Neural progenitor cell (in vitro differentiated cells): ENCODE results near the gene PTPRU. TPM values are rescaled to one million over a fixed set of nuclear protein-coding genes. Genes with fewer than 3 reads are reported as not detected.

Experiments
- DNase-seq: peaks from one replicate; pipeline ENCODE4 v3.0.0-alpha.2; 2016; ENCODE audit warnings: low spot score
- H2AFZ ChIP-seq: fragments of 200-600 bp; sonication (generic); replicated peaks from 2 replicates; pipeline ENCODE4 v1.6.1; 2016; ENCODE audit warnings: antibody characterized with exemption
- H3F3A ChIP-seq: fragments of 200-600 bp; sonication (generic); 2 replicates; pipeline ENCODE4 v1.6.1; 2016; ENCODE audit warnings: antibody characterized with exemption, low read depth
- H3K27ac ChIP-seq: fragments of 200-600 bp; sonication (generic); 2 replicates; pipeline ENCODE4 v1.5.1; 2016; ENCODE audit warnings: mild to moderate bottlenecking
- H3K27me3 ChIP-seq: fragments of 200-600 bp; sonication (generic); 2 replicates; pipeline ENCODE4 v1.6.1; 2016; ENCODE audit warnings: mild to moderate bottlenecking, moderate library complexity
- H3K36me3 ChIP-seq: fragments of 200-600 bp; sonication (generic); 2 replicates; pipeline ENCODE4 v1.5.1; 2016
- H3K4me1 ChIP-seq: fragments of 200-600 bp; sonication (generic); 2 replicates; pipeline ENCODE4 v1.6.1; 2016; ENCODE audit warnings: mixed run types
- H3K4me2 ChIP-seq: fragments of 200-600 bp; sonication (generic); 2 replicates; pipeline ENCODE4 v1.6.1; 2016
- H3K4me3 ChIP-seq: fragments of 200-600 bp; sonication (generic); 2 replicates; pipeline ENCODE4 v1.5.1; 2016
- H3K79me2 ChIP-seq: fragments of 200-600 bp; sonication (generic); 2 replicates; pipeline ENCODE4 v1.6.1; 2016; ENCODE audit warnings: low read depth
- H3K9ac ChIP-seq: fragments of 200-600 bp; sonication (generic); 2 replicates; pipeline ENCODE4 v1.6.1; 2016
- H3K9me3 ChIP-seq: fragments of 200-600 bp; sonication (generic); 2 replicates; pipeline ENCODE4 v1.5.1; 2016; ENCODE audit warnings: low read depth
- H4K20me1 ChIP-seq: fragments of 200-600 bp; sonication (generic); 2 replicates; pipeline ENCODE4 v1.6.1; 2016; ENCODE audit warnings: low read depth
- H3K27ac Mint-ChIP-seq: 3 replicates; pipeline ENCODE4 v1.8.0; 2021; ENCODE audit warnings: mixed read lengths
- H3K27me3 Mint-ChIP-seq: 2 replicates; pipeline ENCODE4 v1.8.0; 2022; ENCODE audit warnings: low read depth, mild to moderate bottlenecking, inconsistent platforms, moderate library complexity, mixed read lengths; ENCODE audit not compliant: insufficient read depth
- H3K36me3 Mint-ChIP-seq: 3 replicates; pipeline ENCODE4 v1.8.0; 2021; ENCODE audit warnings: mixed read lengths
- H3K4me1 Mint-ChIP-seq: 3 replicates; pipeline ENCODE4 v1.8.0; 2021; ENCODE audit warnings: mixed read lengths
- H3K4me3 Mint-ChIP-seq: 3 replicates; pipeline ENCODE4 v1.8.0; 2021; ENCODE audit warnings: mild to moderate bottlenecking, moderate library complexity, mixed read lengths
- H3K9me3 Mint-ChIP-seq: 3 replicates; pipeline ENCODE4 v1.8.0; 2020; ENCODE audit warnings: mixed read lengths
- CTCF ChIP-seq: fragments of 200-600 bp; sonication (generic); IDR thresholded peaks from 2 replicates; pipeline ENCODE4 v1.5.1; 2017; ENCODE audit warnings: antibody characterized with exemption, mild to moderate bottlenecking
- EZH2 ChIP-seq: fragments of 200-600 bp; sonication (generic); IDR thresholded peaks from 2 replicates; pipeline ENCODE4 v1.6.1; 2017; ENCODE audit warnings: antibody characterized with exemption, mild to moderate bottlenecking, moderate library complexity
- EZH2phosphoT487 ChIP-seq: fragments of 200-600 bp; sonication (generic); IDR thresholded peaks from 2 replicates; pipeline ENCODE4 v1.6.1; 2017; ENCODE audit warnings: antibody characterized with exemption
- total RNA-seq: library from RNA; depleted of rRNA; stranded (reverse); fragments of >200 nt; gene quantifications from 2 replicates; pipeline ENCODE4 v1.2.3, GENCODE V29; 2015; ENCODE audit warnings: low replicate concordance

Gene PTPRU
- total RNA-seq, 1 donor from 2014 or later = 29.5 TPM

- H3K4me1 Mint-ChIP-seq = no peaks in the 10 kb centered on the region
- no peaks in the 10 kb centered on the region for H3K9me3 ChIP-seq
- no peak overlapping the region for H3K27ac Mint-ChIP-seq
- H3K27ac ChIP-seq = no peak overlapping the region
- H3K36me3 Mint-ChIP-seq = no peaks in the 10 kb centered on the region
- H3K4me3 Mint-ChIP-seq = no peak overlapping the region
- DNase-seq = no peak
- peaks cover 24% of the 10 kb centered on the region for H3K27me3 Mint-ChIP-seq
- no peaks in the 10 kb centered on the region for H3K4me1 ChIP-seq
- no peaks in the 10 kb centered on the region for H3K36me3 ChIP-seq
- peaks cover 3% of the 10 kb centered on the region for H3K9me3 Mint-ChIP-seq
- no peak overlapping the region for H3K4me3 ChIP-seq
- no peak overlapping the region for H2AFZ ChIP-seq
- H3K79me2 ChIP-seq = no peaks in the 10 kb centered on the region
- H4K20me1 ChIP-seq = no peaks in the 10 kb centered on the region
- H3K9ac ChIP-seq = no peak overlapping the region
- no peak overlapping the region for H3K4me2 ChIP-seq
- TF ChIP-seq EZH2 (no peak), CTCF (no peak), EZH2phosphoT487 (no peak)
- H3F3A ChIP-seq = no peaks in the 10 kb centered on the region
- no peaks in the 10 kb centered on the region for H3K27me3 ChIP-seq
These were observed 133.7 kb downstream of the PTPRU start for GRCh38 chr1:29370067-29370466.

GRCh38 chr1:29371332-29371731 is 135.0 kb downstream of the PTPRU start:
- no peaks in the 10 kb centered on the region for H3K36me3 Mint-ChIP-seq

GRCh38 chr1:29372108-29372507 is 135.8 kb downstream of the PTPRU start:
- Mint-ChIP-seq H3K27me3 (peaks cover 22% of the 10 kb centered on the region), H3K27ac (no peak overlapping the region), H3K9me3 (peaks cover 12% of the 10 kb centered on the region), H3K4me3 (no peak overlapping the region), H3K4me1 (no peaks in the 10 kb centered on the region), H3K36me3 (no peaks in the 10 kb centered on the region)
- Histone ChIP-seq H2AFZ (no peak overlapping the region), H3K9ac (no peak overlapping the region), H3K4me1 (no peaks in the 10 kb centered on the region), H3K9me3 (no peaks in the 10 kb centered on the region), H3K27ac (no peak overlapping the region), H3K4me2 (no peak overlapping the region), H3K27me3 (no peaks in the 10 kb centered on the region), H3K36me3 (no peaks in the 10 kb centered on the region), H3K4me3 (no peak overlapping the region), H4K20me1 (no peaks in the 10 kb centered on the region), H3F3A (no peaks in the 10 kb centered on the region), H3K79me2 (no peaks in the 10 kb centered on the region)
- DNase-seq = no peak
- no peak for TF ChIP-seq CTCF
- TF ChIP-seq EZH2 = no peak
- TF ChIP-seq EZH2phosphoT487 = no peak

More at GRCh38 chr1:29371332-29371731, 135.0 kb downstream of the PTPRU start:
- no peaks in the 10 kb centered on the region for H3K4me1 Mint-ChIP-seq
- no peak overlapping the region for H3K9ac ChIP-seq
- no peaks in the 10 kb centered on the region for H3K4me1 ChIP-seq
- H3K79me2 ChIP-seq = no peaks in the 10 kb centered on the region
- H3F3A ChIP-seq = no peaks in the 10 kb centered on the region
- H3K9me3 Mint-ChIP-seq = peaks cover 7% of the 10 kb centered on the region
- no peak overlapping the region for H3K4me2 ChIP-seq
- no peak for TF ChIP-seq EZH2
- no peak for TF ChIP-seq EZH2phosphoT487
- no peak for TF ChIP-seq CTCF
- no peak overlapping the region for H3K27ac ChIP-seq
- no peak overlapping the region for H3K4me3 ChIP-seq
- H2AFZ ChIP-seq = no peak overlapping the region
- no peaks in the 10 kb centered on the region for H3K36me3 ChIP-seq
- no peaks in the 10 kb centered on the region for H3K9me3 ChIP-seq
- no peak for DNase-seq
- H3K27me3 ChIP-seq = no peaks in the 10 kb centered on the region
- peaks cover 21% of the 10 kb centered on the region for H3K27me3 Mint-ChIP-seq
- no peaks in the 10 kb centered on the region for H4K20me1 ChIP-seq
- H3K4me3 Mint-ChIP-seq = no peak overlapping the region
- H3K27ac Mint-ChIP-seq = no peak overlapping the region

Other genes starting within 250 kb of the PTPRU start
- 0.56 and 1.1 TPM in 2 replicates for gene TMEM200B, start 112.6 kb upstream of the PTPRU start, total RNA-seq
- gene SRSF4, start 54.6 kb upstream of the PTPRU start, total RNA-seq = 73.2 and 82.2 TPM in 2 replicates
- gene MECR, start 5.6 kb upstream of the PTPRU start, total RNA-seq = 11.7 and 22.0 TPM in 2 replicates